Heart right ventricle (tissue), 16 donors: ENCODE data around the gene IFIT5. TPM values are rescaled to one million over a fixed set of nuclear protein-coding genes. Genes with fewer than 3 reads are reported as not detected.

Experiments used
- ATAC-seq, 8 donors: fragments of 200-7000 bp; cut with Tn5 transposase; one replicate each; pipeline ENCODE4 v1.9.1; 2020; ENCODE audit warnings: mild to moderate bottlenecking in 8 of 8, moderate library complexity in 8 of 8, moderate number of reproducible peaks in 1 of 8
- DNase-seq, 2 donors: peaks; one replicate each; pipeline ENCODE4 v3.0.0-alpha.2; 2020
- H3K27ac ChIP-seq, 10 donors: fragments of 200-600 bp; sonication (generic) in 2 of 10; one replicate each; pipeline versions ENCODE4 v1.5.0 to v1.8.0; 2020 to 2022; ENCODE audit warnings: mild to moderate bottlenecking in 3 of 10
- H3K27me3 ChIP-seq, 7 donors: fragments of 200-600 bp; one replicate each; pipeline ENCODE4 v1.8.0; 2021 to 2022; ENCODE audit warnings: mild to moderate bottlenecking in 2 of 7
- H3K36me3 ChIP-seq, 9 donors: fragments of 200-600 bp; sonication (generic) in 1 of 9; one replicate each; pipeline versions ENCODE4 v1.5.0 to v1.8.0; 2020 to 2022; ENCODE audit warnings: mild to moderate bottlenecking in 2 of 9
- H3K4me1 ChIP-seq, 9 donors: fragments of 200-600 bp; sonication (generic) in 1 of 9; one replicate each; pipeline versions ENCODE4 v1.5.0 to v1.8.0; 2020 to 2022; ENCODE audit warnings: mild to moderate bottlenecking in 4 of 9
- H3K4me3 ChIP-seq, 10 donors: fragments of 200-600 bp; sonication (generic) in 2 of 10; one replicate each; pipeline versions ENCODE4 v1.5.0 to v1.8.0; 2020 to 2022; ENCODE audit warnings: mild to moderate bottlenecking in 7 of 10, moderate library complexity in 2 of 10
- H3K9me3 ChIP-seq, 11 donors: fragments of 200-600 bp in 10 of 11; sonication (generic) in 2 of 11; one replicate each; pipeline versions ENCODE4 v1.5.0 to v1.8.0; 2013 to 2022; ENCODE audit warnings: mild to moderate bottlenecking in 2 of 11, control low read depth in 1 of 11, moderate library complexity in 1 of 11
- WGBS, 2 donors: extraction: QIAGEN DNeasy Blood & Tissue Kit; methylation state at CpG; one replicate each; pipeline ENCODE4 v1.1.7; 2013; ENCODE audit warnings: inconsistent platforms in 1 of 2; 5-methylcytosine and 5-hydroxymethylcytosine counted together
- intact Hi-C, 10 donors: fragments of 100-400 bp; cut with DNase I; formaldehyde crosslinking; loops; one replicate each; pipeline versions ENCODE4 v1.11.1 to v1.14.2; 2022
- polyA plus RNA-seq, 2 donors: library from polyadenylated mRNA; stranded (reverse); fragments of 200-250 nt; gene quantifications; one replicate each; pipeline ENCODE4 v1.2.3, GENCODE V29; 2013
- total RNA-seq, 10 donors: library from RNA; stranded (reverse); fragmentation: NEBNext Ultra II Directional in 3 of 10; extraction: Animal tissue kit (Norgen Biotek cat#: 25700) in 3 of 10; gene quantifications; one replicate each; pipeline versions ENCODE4 v1.2.1 to v1.2.4, GENCODE V29; 2021 to 2023
- TF ChIP-seq, protein P1 (sequence below), 9 donors: fragments of 200-600 bp; sonication (generic) in 2 of 9; IDR thresholded peaks; one replicate each; pipeline versions ENCODE4 v1.5.0 to v1.8.0; 2021 to 2022; ENCODE audit warnings: antibody characterized with exemption in 9 of 9, mild to moderate bottlenecking in 5 of 9, moderate library complexity in 1 of 9
- donor health status: Arrhythmogenic right ventricular cardiomyopathy.
- donor health status: ischemic (EF 13 %, LVEDD 7.1; RV severe dilation, severe dysfunction).
- donor health status: healthy with polysubstance abuse.
- donor health status: DM: no; HTN: yes; CAD: no.
- donor health status: DM: no; HTN: no; CAD: no.
- donor health status: ischemic (EF 25% LVEDD 6.9; RV normal size, moderate dysfunction).
- donor health status: ischemic (EF 25% LVEDD 5.7; RV mildly dilated, moderate dysfunction).
- donor health status: healthy.
- donor health status: DM: yes; HTN: yes; CAD: no.
- donor health status: Ischemic cardiomyopathy.
- donor health status: ischemic (EF 35%, LVEDD 5.7; RV mildly dilated, moderate dysfunction).
- donor health status: nonischemic (EF 11% LVEDD 7.7; RV severe dilation, severe dysfunction).
- donor health status: DM: yes; HTN: yes; CAD: no.
- donor health status: PGD.
- donor health status: ischemic (EF 29% LVEDD 5.4; RV normal size, mild dysfunction).
- donor health status: nonischemic (EF 23%, LVEDD 6.1; RV moderate dilation, normal function).

Gene IFIT5
- total and polyA plus RNA-seq, 12 donors: 5.4 to 16.9 (median 11.0) TPM

DNA sequence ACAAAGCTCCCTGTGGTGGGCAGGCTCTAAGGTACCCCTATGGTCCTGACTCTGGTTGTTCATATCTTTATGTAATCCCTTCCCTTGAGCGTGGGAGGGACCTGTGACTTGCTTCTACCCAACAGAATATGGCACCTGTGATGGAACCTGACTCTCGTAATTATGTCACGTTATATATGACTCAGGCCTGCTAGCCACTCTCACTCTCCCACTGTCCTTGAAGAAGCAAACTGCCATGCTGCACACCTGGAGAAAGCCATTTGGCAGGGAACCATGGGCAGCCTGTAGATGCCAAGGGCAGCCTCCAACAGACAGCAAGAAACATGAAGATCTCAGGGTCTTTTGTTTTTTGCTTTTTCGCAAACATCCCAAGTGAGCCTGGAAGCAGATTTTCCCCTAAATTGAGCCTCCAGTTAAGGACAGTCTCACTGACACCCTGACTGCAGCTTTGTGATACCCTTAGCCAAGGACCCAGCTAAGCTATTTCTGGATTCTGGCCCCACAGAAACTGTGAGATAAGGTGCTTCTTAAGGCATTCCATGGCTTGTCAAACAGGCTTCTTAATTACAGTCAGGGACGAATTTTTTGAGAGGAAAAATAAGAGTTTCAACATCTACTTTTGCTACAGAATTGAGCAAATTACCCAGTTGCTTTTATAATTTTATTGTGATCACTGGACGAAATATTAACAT, 49.6 kb downstream of the IFIT5 start:
- no peaks in the 10 kb centered on the region for H3K36me3 ChIP-seq
- no peaks in the 10 kb centered on the region for H3K27me3 ChIP-seq
- intact Hi-C loops: no loop called here
- no peak for DNase-seq
- H3K4me1 ChIP-seq: peaks cover 0 to 25% (median 5%) of the 10 kb centered on the region in 9 donors
- WGBS, 2 donors: 67 to 73% methylated on average over 6 of the region's 6 CpGs
- ATAC-seq: peak in 2 of 8 donors; percentile 45 to 53
- H3K9me3 ChIP-seq: no peaks in the 10 kb centered on the region
- H3K4me3 ChIP-seq: no peak overlapping the region
- TF ChIP-seq, protein P1, sequence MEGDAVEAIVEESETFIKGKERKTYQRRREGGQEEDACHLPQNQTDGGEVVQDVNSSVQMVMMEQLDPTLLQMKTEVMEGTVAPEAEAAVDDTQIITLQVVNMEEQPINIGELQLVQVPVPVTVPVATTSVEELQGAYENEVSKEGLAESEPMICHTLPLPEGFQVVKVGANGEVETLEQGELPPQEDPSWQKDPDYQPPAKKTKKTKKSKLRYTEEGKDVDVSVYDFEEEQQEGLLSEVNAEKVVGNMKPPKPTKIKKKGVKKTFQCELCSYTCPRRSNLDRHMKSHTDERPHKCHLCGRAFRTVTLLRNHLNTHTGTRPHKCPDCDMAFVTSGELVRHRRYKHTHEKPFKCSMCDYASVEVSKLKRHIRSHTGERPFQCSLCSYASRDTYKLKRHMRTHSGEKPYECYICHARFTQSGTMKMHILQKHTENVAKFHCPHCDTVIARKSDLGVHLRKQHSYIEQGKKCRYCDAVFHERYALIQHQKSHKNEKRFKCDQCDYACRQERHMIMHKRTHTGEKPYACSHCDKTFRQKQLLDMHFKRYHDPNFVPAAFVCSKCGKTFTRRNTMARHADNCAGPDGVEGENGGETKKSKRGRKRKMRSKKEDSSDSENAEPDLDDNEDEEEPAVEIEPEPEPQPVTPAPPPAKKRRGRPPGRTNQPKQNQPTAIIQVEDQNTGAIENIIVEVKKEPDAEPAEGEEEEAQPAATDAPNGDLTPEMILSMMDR (IDR thresholded peaks at IDR 0.05): no peak
- peak overlapping the region in 1 of 10 donors; percentile 17 for H3K27ac ChIP-seq

DNA sequence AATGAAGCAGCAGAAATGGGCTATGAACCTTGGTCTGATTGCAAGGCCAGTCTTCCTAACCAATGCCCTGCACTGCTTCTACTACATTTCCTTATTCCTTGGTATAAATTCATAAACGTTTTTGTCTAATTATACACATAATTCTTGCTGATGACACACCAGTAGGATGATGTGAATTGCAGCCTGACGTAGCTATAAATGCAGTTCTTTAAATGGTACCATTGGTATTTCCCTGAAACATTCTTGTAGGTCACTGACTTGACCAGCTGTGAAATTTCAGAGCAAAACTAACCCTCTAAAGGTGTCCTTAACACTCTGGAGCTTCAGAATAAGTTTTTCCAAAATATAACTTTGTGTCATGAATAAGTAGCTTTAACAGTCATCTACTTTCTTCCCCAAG, 50.8 kb downstream of the IFIT5 start:
- 56 to 61% methylated on average over 2 of the region's 2 CpGs for WGBS, 2 donors
- no peak for DNase-seq
- peaks cover 0 to 27% (median 8%) of the 10 kb centered on the region in 9 donors for H3K4me1 ChIP-seq
- TF ChIP-seq, protein P1 (IDR thresholded peaks at IDR 0.05): no peak
- H3K36me3 ChIP-seq: no peaks in the 10 kb centered on the region
- no peaks in the 10 kb centered on the region for H3K27me3 ChIP-seq
- no peaks in the 10 kb centered on the region for H3K9me3 ChIP-seq
- no peak overlapping the region for H3K27ac ChIP-seq
- ATAC-seq: no peak
- H3K4me3 ChIP-seq: no peak overlapping the region
- intact Hi-C loops: loop anchor here in 1 of 10 donors (5.0 kb wide), 1 partner anchor 97 kb away; no protein-coding TSS in a partner anchor

DNA sequence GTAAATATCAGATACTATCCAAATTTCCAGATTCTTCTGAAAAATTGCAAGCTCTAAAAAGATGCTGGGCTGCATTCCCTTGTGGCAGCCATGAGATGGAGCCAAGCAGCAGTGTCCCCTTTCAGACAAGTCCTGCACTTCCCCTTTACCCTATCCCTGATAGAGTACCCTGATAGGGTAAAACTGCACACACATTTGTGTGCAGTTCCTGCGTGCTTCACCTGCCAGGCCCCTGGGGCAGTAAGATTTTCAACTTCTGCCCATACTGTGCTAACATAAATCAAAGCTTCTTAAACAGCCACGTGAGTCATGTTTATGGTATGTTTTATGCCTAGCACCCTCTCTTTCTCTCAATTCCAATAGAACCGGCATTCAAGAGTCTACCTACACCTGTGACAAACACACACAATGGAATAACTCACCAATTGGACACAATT, 52.2 kb downstream of the IFIT5 start:
- Histone ChIP-seq H3K27me3 (no peaks in the 10 kb centered on the region), H3K9me3 (no peaks in the 10 kb centered on the region), H3K27ac (peak overlapping the region in 1 of 10 donors; percentile 29), H3K4me1 (peaks cover 0 to 32% (median 15%) of the 10 kb centered on the region in 9 donors), H3K36me3 (no peaks in the 10 kb centered on the region), H3K4me3 (no peak overlapping the region)
- intact Hi-C loops: loop anchor here in 1 of 10 donors (5.0 kb wide), 1 partner anchor 96 kb away; no protein-coding TSS in a partner anchor
- peak in 7 of 8 donors; percentile 59 to 72 (median 63) for ATAC-seq
- DNase-seq: peak in 1 of 2 donors; percentile 14
- TF ChIP-seq, protein P1 (IDR thresholded peaks at IDR 0.05): peak in 8 of 9 donors; percentile 19 to 57 (median 44)
- 38 to 39% methylated on average over 3 of the region's 3 CpGs for WGBS, 2 donors

DNA sequence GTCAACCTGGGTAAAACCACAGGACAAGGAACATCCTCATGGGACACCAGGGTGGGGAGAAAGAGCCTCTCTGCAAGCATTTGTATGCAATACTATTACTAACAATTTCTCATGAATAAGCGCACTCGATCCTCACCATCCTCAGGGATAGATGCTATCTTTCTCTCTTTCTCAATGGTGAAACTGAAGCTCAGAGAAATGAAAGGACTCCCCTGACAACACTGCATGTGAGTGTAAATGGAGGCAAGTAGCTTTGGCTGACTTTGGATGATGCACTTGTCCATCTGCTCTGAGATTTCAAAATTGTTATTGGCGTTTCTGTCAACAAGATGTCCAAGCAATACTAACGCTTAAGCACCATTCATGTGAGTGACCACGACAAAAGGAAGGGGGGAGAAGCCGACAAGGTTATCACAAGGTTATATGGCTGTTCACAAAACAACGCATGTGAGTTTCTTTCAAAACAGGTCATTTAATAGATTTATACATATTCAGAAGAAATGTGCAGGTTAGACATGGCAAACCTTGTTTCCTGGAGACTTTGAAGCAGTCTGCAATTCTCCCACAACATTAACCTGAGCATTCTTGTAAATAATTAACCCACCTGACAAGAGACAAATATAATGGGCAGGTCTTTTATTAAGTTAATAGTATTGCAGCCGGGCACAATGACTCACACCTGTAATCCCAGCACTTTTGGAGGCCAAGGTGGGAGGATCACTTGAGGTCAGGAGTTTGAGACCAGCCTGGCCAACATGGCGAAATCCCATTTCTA, 54.0 kb downstream of the IFIT5 start:
- intact Hi-C loops: loop anchor here in 1 of 10 donors (5.0 kb wide), 1 partner anchor 94 kb away; no protein-coding TSS in a partner anchor
- TF ChIP-seq, protein P1 (IDR thresholded peaks at IDR 0.05): no peak
- Histone ChIP-seq H3K36me3 (no peaks in the 10 kb centered on the region), H3K9me3 (no peaks in the 10 kb centered on the region), H3K27ac (no peak overlapping the region), H3K27me3 (no peaks in the 10 kb centered on the region), H3K4me3 (no peak overlapping the region), H3K4me1 (peaks cover 0 to 32% (median 15%) of the 10 kb centered on the region in 9 donors)
- no peak for DNase-seq
- ATAC-seq: no peak
- WGBS, 2 donors: 83 to 87% methylated on average over 9 of the region's 9 CpGs
